Sigmoid colon (tissue), 4 donors: Measurements from ENCODE around the gene TMEM168.

ENCODE experiments used
- EP300 ChIP-seq, 4 donors: sonication (generic); formaldehyde crosslinking; IDR thresholded peaks; one replicate each; pipeline ENCODE4 v1.6.1; 2017; ENCODE audit warnings: antibody characterized with exemption in 4 of 4
- POLR2AphosphoS5 ChIP-seq, 4 donors: sonication (generic); formaldehyde crosslinking; IDR thresholded peaks; one replicate each; pipeline ENCODE4 v1.6.1; 2017; ENCODE audit warnings: antibody characterized with exemption in 4 of 4
- TF ChIP-seq, protein P1 (sequence below), 4 experiments: fragments of 450-650 bp in 3 of 4; fragments of 200-600 bp in 1 of 4; IDR thresholded peaks; one replicate each; pipeline ENCODE4 v1.5.1; 2016 to 2019; ENCODE audit warnings: antibody characterized with exemption in 4 of 4, mild to moderate bottlenecking in 3 of 4, moderate library complexity in 2 of 4

DNA sequence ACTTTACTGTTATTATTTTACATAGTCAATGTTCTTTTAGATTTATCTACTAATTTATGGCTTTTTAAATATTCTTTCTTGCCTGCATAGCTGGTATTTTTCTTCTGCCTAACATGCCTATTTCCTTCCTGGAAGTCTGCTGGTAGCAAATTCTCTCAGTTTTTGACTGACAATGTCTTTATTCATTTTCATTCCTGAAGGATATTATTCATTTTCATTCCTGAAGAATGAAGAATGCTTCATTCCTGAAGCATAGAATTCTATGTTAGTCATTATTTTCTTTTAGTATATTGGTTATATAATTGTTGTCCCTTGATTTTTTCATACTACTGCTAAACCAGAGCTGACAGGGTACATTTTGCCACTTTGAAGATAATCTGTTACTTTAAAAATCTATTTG, 41.8 kb downstream of the TMEM168 start:
- TF ChIP-seq, protein P1, sequence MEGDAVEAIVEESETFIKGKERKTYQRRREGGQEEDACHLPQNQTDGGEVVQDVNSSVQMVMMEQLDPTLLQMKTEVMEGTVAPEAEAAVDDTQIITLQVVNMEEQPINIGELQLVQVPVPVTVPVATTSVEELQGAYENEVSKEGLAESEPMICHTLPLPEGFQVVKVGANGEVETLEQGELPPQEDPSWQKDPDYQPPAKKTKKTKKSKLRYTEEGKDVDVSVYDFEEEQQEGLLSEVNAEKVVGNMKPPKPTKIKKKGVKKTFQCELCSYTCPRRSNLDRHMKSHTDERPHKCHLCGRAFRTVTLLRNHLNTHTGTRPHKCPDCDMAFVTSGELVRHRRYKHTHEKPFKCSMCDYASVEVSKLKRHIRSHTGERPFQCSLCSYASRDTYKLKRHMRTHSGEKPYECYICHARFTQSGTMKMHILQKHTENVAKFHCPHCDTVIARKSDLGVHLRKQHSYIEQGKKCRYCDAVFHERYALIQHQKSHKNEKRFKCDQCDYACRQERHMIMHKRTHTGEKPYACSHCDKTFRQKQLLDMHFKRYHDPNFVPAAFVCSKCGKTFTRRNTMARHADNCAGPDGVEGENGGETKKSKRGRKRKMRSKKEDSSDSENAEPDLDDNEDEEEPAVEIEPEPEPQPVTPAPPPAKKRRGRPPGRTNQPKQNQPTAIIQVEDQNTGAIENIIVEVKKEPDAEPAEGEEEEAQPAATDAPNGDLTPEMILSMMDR (IDR thresholded peaks at IDR 0.05), result no peak
- TF ChIP-seq EP300 (IDR thresholded peaks at IDR 0.05), result no peak
- no peak for TF ChIP-seq POLR2AphosphoS5 (IDR thresholded peaks at IDR 0.05)
